ENCODE results near the gene STAM.

STAM gene

GRCh38 chr10:17648243-17649035, 4.5 kb downstream of the STAM start:
- peak; percentile 33 for DNase-seq (ENCODE audit: low read depth)

GRCh38 chr10:17649052-17649451, 5.1 kb downstream of the STAM start:
- no peak for DNase-seq (ENCODE audit: low read depth)

DNA sequence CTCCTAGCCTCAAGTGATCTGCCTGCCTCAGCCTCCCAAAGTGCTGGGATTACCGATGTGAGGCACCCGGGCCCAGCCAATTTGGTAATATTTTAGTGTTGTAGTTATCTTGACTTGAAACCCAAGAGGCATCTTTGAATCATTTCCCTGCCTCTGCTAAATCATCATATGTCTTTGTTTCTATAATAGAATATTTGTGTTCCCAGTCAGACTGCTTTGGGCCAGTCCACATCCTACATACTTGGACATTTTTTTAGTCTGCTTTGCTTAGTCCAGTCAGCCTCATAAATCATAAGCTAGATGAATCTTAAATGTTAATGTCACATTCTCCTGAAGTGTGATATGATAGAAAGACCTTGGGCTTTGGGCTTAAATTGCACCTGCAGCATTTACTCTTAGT, 5.9 kb downstream of the STAM start:
- no peak for DNase-seq (ENCODE audit: low read depth)

- no peak for DNase-seq (ENCODE audit: low read depth)
These were observed 6.5 kb downstream of the STAM start for GRCh38 chr10:17650416-17650815.

GRCh38 chr10:17651896-17652295, 7.9 kb downstream of the STAM start:
- DNase-seq (ENCODE audit: low read depth) = no peak

- no peak for DNase-seq (ENCODE audit: low read depth)
These were observed 8.6 kb downstream of the STAM start for GRCh38 chr10:17652585-17652984.

DNA sequence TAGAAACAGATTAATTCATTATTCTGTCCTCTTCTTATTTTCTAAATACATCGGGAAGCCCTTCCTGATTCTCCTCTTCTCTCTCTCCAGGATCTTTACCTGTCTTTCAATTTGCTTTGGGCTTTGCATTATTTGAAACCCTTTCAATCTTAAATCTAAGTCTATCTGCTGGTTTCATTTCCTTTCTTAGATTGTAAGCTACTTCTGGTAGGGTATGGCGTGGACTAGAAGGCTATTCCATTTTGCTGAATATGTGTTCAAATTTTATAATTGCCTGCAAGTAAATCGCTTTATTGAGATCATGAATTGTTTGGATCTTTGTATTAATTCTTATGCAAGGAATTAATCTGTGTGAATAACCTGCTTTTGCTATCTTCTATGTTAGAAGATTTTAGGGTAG, 11.1 kb downstream of the STAM start:
- DNase-seq (ENCODE audit: low read depth) = no peak

GRCh38 chr10:17655567-17656146, 11.7 kb downstream of the STAM start:
- DNase-seq (ENCODE audit: low read depth) = no peak

DNA sequence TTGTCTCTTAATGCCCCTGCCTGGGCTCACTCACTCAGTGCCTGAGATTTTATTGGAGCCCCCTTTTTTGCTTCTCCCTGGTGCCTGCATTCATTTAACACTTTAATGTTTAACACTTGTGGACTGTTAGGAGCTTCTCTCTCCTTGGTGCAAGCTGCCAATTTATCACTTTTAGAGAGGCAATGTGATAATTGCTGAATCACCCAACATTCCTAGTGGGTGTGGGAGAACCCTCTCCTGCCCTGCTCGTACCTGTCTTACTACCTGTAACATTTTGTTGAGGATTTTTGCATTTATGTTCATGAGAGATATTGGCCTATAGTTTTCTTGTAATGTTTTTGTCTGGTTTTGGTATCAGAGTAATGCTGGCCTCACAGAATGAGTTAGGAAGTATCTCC, 13.2 kb downstream of the STAM start:
- no peak for DNase-seq (ENCODE audit: low read depth)

DNA sequence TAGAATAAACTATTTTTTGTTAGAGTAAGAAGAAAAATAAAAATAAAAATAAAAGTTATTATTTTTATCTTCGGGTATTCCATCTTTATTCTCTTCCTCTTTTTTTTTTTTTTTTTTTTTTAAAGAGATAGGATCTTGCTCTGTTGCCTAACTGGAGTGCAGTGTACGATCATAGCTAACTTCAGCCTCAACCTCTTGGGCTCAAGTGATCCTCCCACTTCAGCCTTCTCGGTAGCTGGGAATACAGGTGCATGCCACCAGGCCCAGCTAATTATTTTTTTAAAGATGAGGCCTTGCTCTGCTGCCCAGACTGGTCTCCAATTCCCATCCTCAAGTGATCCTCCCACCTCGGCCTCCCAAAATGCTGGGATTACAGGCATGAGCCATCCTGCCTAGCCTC, 15.4 kb downstream of the STAM start:
- DNase-seq (ENCODE audit: low read depth) = no peak

DNA sequence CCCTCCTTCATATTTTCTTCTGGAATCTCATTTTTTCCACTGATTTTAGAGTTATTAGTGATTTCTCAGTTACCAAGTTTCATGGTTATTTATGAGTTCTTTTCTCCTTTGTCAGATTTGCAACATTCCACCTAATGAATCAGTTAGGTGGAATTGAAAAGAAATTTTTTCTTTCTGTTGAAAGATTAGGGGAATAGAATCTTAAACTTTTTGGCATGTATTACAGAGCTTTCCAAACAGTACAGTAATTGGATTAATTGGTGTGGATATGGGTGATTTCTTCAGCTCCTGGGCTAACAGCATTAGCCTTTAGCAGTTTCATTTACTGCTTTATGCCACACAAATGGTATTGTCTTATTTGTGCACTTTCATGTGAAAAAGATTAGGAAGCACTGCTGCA, 17.0 kb downstream of the STAM start:
- DNase-seq (ENCODE audit: low read depth) = no peak

DNA sequence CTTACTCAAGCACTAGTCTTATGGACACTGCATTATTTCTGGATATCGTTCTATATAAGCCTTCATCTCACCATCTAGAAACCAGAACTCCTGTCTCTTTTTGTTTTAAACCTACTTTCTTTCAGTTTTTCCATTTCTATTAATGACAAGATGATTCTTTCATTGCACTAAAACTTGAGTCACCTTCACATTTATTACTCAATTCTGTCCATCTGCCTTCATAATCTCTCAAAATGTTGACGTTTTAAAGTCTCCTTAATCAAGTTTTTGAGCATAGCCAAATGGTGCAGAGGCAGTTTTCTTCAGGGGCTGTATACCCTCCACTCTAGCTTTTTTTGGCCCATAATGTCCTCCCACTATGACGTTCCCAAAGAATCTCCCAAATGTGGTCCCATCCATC, 17.6 kb downstream of the STAM start:
- DNase-seq (ENCODE audit: low read depth) = no peak

- no peak for DNase-seq (ENCODE audit: low read depth)
These were observed 18.5 kb downstream of the STAM start for GRCh38 chr10:17662193-17663138.

- DNase-seq (ENCODE audit: low read depth) = no peak
These were observed 19.5 kb downstream of the STAM start for GRCh38 chr10:17663450-17663849.

GRCh38 chr10:17665747-17666146, 21.8 kb downstream of the STAM start:
- no peak for DNase-seq (ENCODE audit: low read depth)

- DNase-seq (ENCODE audit: low read depth) = no peak
These were observed 24.7 kb downstream of the STAM start for GRCh38 chr10:17668435-17669184.

DNA sequence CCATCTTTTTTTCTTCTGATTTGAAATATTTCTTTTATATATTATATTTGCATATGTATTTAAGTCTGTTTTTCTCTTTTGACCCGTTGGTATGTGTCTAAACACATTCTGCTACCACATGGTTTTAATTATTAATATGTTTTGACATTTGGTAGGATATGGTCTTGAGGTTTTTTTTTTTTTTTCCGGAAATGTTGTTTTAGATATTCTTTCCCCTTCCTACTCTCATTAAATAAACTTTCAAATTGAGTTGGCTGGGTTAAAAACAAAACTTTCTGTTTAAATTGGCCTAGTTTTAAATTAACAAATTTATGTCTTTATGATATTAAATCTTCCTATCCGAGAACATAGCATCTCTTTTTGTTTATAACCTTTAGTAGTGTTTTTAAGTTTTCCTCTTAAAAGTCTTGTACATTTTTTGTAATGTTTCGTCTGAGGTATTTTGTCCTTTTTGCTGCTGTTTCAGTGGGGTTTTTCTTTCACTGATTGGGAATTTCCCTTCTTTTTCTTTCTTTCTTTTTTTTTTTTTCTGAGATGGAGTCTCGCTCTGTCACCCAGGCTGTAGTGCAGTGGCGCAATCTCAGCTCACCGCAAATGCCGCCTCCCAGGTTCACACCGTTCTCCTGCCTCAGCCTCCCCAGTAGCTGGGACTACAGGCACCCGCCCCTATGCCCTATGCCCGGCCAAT, 25.4 kb downstream of the STAM start:
- peak; percentile 11 for DNase-seq (ENCODE audit: low read depth)

DNA sequence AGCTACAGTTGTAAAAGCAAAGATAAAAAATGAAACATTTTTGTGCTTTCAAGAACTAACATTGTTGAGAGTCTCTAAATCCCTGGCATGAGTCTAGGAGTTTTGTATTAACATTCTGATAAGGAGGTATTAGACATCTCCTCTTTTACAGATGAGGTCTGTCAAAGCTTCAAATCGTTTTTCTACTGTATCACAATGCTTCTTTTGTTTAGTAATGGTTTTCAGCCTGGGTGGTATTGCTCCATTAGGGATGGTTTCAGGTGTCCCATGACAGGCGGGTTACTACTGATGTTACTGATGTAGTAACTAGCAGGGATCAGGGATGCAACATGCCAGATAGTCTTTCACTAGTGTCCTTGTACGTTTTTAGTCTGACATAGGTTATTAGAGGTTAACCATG, 27.4 kb downstream of the STAM start:
- DNase-seq (ENCODE audit: low read depth) = no peak

- no peak for DNase-seq (ENCODE audit: low read depth)
These were observed 29.6 kb downstream of the STAM start for GRCh38 chr10:17673471-17674061.

DNA sequence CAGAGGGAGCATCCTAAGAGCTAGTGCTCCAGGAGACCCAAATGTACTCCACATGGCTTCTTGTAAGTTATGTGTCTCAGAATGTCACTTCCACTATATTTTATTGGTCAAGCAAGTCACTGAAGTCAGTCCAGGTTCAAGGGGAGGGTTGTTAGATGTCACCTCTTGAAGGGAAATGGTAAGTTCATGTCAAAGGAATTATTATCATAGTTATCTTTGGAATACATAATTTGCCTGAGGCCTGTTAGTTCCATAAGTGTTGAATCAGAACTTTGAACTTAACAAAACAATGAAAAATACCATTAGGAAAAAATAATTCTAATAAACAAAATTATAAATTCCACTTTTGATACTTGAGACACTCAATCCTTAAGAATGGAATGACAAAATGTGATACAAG, 30.6 kb downstream of the STAM start:
- no peak for DNase-seq (ENCODE audit: low read depth)

- DNase-seq (ENCODE audit: low read depth) = no peak
These were observed 31.7 kb downstream of the STAM start for GRCh38 chr10:17675638-17676037.
